Thyroid gland (tissue), 4 donors: ENCODE measurements around the gene CCDC172. TPM values are rescaled to one million over a fixed set of nuclear protein-coding genes. Genes with fewer than 3 reads are reported as not detected.

ENCODE experiments used
- DNase-seq, 2 donors: peaks; one replicate each; pipeline ENCODE4 v3.0.0-alpha.2; 2019
- H3K27ac ChIP-seq, 3 donors: fragments of 200-600 bp; sonication (generic); 1 replicate in 2 of 3; 2 replicates in 1 of 3; pipeline ENCODE4 v1.5.1; 2016 to 2019; ENCODE audit warnings: mild to moderate bottlenecking in 1 of 3, moderate library complexity in 1 of 3
- H3K27me3 ChIP-seq: fragments of 200-600 bp; sonication (generic); one replicate; pipeline ENCODE4 v1.5.1; 2019
- H3K36me3 ChIP-seq, 2 donors: fragments of 200-600 bp; sonication (generic); one replicate each; pipeline ENCODE4 v1.5.1; 2016 to 2019
- H3K4me1 ChIP-seq, 2 donors: fragments of 200-600 bp; sonication (generic); one replicate each; pipeline ENCODE4 v1.5.1; 2017 to 2019
- H3K4me3 ChIP-seq, 3 donors: fragments of 200-600 bp; sonication (generic); replicated peaks in 1 of 3; 1 replicate in 2 of 3; 2 replicates in 1 of 3; pipeline ENCODE4 v1.5.1; 2016; ENCODE audit warnings: mild to moderate bottlenecking in 1 of 3
- H3K9me3 ChIP-seq: fragments of 200-600 bp; sonication (generic); one replicate; pipeline ENCODE4 v1.5.1; 2017
- CTCF ChIP-seq, 6 experiments: fragments of 200-600 bp in 3 of 6; fragments of 450-650 bp in 3 of 6; sonication (generic) in 3 of 6; IDR thresholded peaks; one replicate each; pipeline ENCODE4 v1.5.1; 2016 to 2019; ENCODE audit warnings: antibody characterized with exemption in 6 of 6, mild to moderate bottlenecking in 2 of 6, inconsistent platforms in 1 of 6, moderate library complexity in 1 of 6
- POLR2A ChIP-seq, 2 donors: fragments of 450-650 bp; IDR thresholded peaks; one replicate each; pipeline ENCODE4 v1.6.1; 2017; ENCODE audit warnings: antibody characterized with exemption in 2 of 2, mild to moderate bottlenecking in 2 of 2, moderate library complexity in 1 of 2
- WGBS, 2 donors: methylation state at CpG; one replicate each; pipeline ENCODE4 v1.1.5; 2017; 5-methylcytosine and 5-hydroxymethylcytosine counted together
- intact Hi-C: fragments of 100-400 bp; cut with DNase I; formaldehyde crosslinking; loops from one replicate; pipeline ENCODE4 v1.15.1; 2023
- total RNA-seq, 4 donors: library from RNA; depleted of rRNA; stranded (reverse); fragments of >200 nt; gene quantifications; one replicate each; pipeline ENCODE4 v1.2.3, GENCODE V29; 2016

Gene CCDC172
- total RNA-seq, 4 donors from 2014 or later = not detected

GRCh38 chr10:116325987-116326386 is 1.7 kb downstream of the CCDC172 start:
- no peaks in the 10 kb centered on the region for H3K36me3 ChIP-seq
- no peak overlapping the region for H3K27ac ChIP-seq

DNA sequence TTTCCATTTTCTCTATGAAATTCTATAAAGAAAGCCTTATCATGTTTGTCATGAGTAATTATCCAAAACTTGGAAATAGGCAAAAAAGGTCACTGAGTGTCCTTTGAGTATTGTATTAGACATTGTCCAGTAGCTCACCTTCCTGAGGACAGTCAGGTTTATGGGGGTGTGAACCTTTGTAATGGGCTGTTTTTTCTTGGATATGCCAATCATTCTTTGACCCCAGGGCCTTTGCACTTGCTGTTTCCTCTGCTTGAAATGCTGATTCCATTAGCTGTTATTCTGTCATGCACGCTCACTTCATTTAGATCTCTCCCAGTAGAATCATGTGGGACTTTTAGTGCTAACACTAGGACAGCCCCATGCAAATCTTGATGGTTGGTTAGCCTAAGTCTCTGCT is 4.9 kb downstream of the CCDC172 start:
- H3K4me3 ChIP-seq = no peak overlapping the region
- no peak for DNase-seq
- H3K27ac ChIP-seq = no peak overlapping the region
- H3K9me3 ChIP-seq = no peaks in the 10 kb centered on the region
- H3K4me1 ChIP-seq = no peaks in the 10 kb centered on the region
- no peaks in the 10 kb centered on the region for H3K27me3 ChIP-seq
- 95 to 100% methylated on average over 1 of the region's 1 CpG for WGBS, 2 donors
- no peaks in the 10 kb centered on the region for H3K36me3 ChIP-seq
- TF ChIP-seq POLR2A (IDR thresholded peaks at IDR 0.05) (no peak), CTCF (IDR thresholded peaks at IDR 0.05) (no peak)
- intact Hi-C loops = no loop called here

More at GRCh38 chr10:116325987-116326386, 1.7 kb downstream of the CCDC172 start:
- WGBS, 2 donors = 79 to 84% methylated on average over 2 of the region's 2 CpGs
- no peaks in the 10 kb centered on the region for H3K27me3 ChIP-seq
- no peaks in the 10 kb centered on the region for H3K4me1 ChIP-seq
- no peak overlapping the region for H3K4me3 ChIP-seq
- intact Hi-C loops = no loop called here
- no peak for DNase-seq
- TF ChIP-seq CTCF (IDR thresholded peaks at IDR 0.05) (no peak), POLR2A (IDR thresholded peaks at IDR 0.05) (no peak)
- H3K9me3 ChIP-seq = no peaks in the 10 kb centered on the region

DNA sequence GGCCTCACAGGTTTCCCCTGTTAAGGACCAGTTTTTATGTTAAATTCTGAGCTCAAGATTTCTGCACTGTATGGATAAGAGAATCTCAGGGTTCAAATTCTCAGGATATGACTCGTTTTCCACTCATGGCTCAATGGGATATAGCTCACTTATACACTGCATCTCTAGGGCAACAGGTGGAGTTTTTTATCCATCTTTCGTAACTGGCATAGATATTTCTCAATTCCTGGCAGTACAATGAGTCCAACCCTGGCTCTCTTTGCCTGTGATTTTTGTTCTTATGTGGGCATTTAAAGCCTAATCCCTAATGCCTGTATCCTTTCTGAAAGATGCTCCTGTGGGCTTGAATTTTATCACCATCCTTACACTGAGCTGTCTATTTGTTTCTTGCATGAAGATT is 7.6 kb downstream of the CCDC172 start:
- no peak for TF ChIP-seq CTCF (IDR thresholded peaks at IDR 0.05)
- no peak for TF ChIP-seq POLR2A (IDR thresholded peaks at IDR 0.05)

GRCh38 chr10:116336866-116337265 is 12.6 kb downstream of the CCDC172 start:
- H3K9me3 ChIP-seq = no peaks in the 10 kb centered on the region
- H3K27ac ChIP-seq = no peak overlapping the region
- intact Hi-C loops = no loop called here
- H3K36me3 ChIP-seq = no peaks in the 10 kb centered on the region
- TF ChIP-seq CTCF (IDR thresholded peaks at IDR 0.05) = no peak
- no peak for TF ChIP-seq POLR2A (IDR thresholded peaks at IDR 0.05)
- no peaks in the 10 kb centered on the region for H3K27me3 ChIP-seq
- no peak for DNase-seq
- H3K4me1 ChIP-seq = no peaks in the 10 kb centered on the region
- 81 to 87% methylated on average over 2 of the region's 2 CpGs for WGBS, 2 donors
- H3K4me3 ChIP-seq = no peak overlapping the region

More for the DNA sequence above, 7.6 kb downstream of the CCDC172 start:
- 77 to 83% methylated on average over 2 of the region's 2 CpGs for WGBS, 2 donors
- H3K27me3 ChIP-seq = no peaks in the 10 kb centered on the region
- no peak overlapping the region for H3K4me3 ChIP-seq
- no peak overlapping the region for H3K27ac ChIP-seq
- no peak for DNase-seq
- intact Hi-C loops = no loop called here
- H3K36me3 ChIP-seq = no peaks in the 10 kb centered on the region
- H3K9me3 ChIP-seq = no peaks in the 10 kb centered on the region
- H3K4me1 ChIP-seq = no peaks in the 10 kb centered on the region

GRCh38 chr10:116352125-116352524 is 27.9 kb downstream of the CCDC172 start:
- TF ChIP-seq CTCF (IDR thresholded peaks at IDR 0.05) (no peak), POLR2A (IDR thresholded peaks at IDR 0.05) (no peak)
- DNase-seq = no peak
- H3K27ac ChIP-seq = no peak overlapping the region
- no peaks in the 10 kb centered on the region for H3K9me3 ChIP-seq
- no peaks in the 10 kb centered on the region for H3K27me3 ChIP-seq
- no peak overlapping the region for H3K4me3 ChIP-seq
- H3K36me3 ChIP-seq = no peaks in the 10 kb centered on the region
- H3K4me1 ChIP-seq = no peaks in the 10 kb centered on the region
- intact Hi-C loops = no loop called here
